HepG2 (cell line): Measurements from ENCODE around the gene SERTAD3. TPM values are rescaled to one million over a fixed set of nuclear protein-coding genes. Genes with fewer than 3 reads are reported as not detected.
A peak's percentile ranks its signal among the peaks of the same experiment; 100 is the strongest.

Experiments
- AHDC1 ChIP-seq: sonication (generic); formaldehyde crosslinking; IDR thresholded peaks from 2 replicates; pipeline ENCODE4 v1.5.1; 2020; ENCODE audit warnings: mild to moderate bottlenecking, missing genetic modification reagents, borderline replicate concordance
- CBX1 ChIP-seq: IDR thresholded peaks from one replicate; pipeline ENCODE4 v1.6.1; 2016; ENCODE audit warnings: antibody characterized with exemption, low read depth
- CENPT ChIP-seq: sonication (generic); formaldehyde crosslinking; IDR thresholded peaks from 2 replicates; pipeline ENCODE4 v1.8.0; 2022; ENCODE audit warnings: low read depth, mild to moderate bottlenecking, moderate library complexity, missing genetic modification reagents
- EP300 ChIP-seq, 3 experiments: sonication (generic) in 1 of 3; formaldehyde crosslinking in 1 of 3; IDR thresholded peaks; 2 replicates each; pipeline versions ENCODE4 v1.5.1 to v1.6.1; 2011 to 2020; ENCODE audit warnings: low read depth in 2 of 3, low read length in 2 of 3, borderline replicate concordance in 1 of 3, improper control_type of control experiment in 1 of 3, mild to moderate bottlenecking in 1 of 3, missing genetic modification reagents in 1 of 3, moderate library complexity in 1 of 3
- GABPB1 ChIP-seq: IDR thresholded peaks from 2 replicates; pipeline ENCODE4 v1.6.1; 2016; ENCODE audit warnings: mild to moderate bottlenecking, missing genetic modification reagents, moderate library complexity, missing compliant biosample characterization
- HIVEP1 ChIP-seq: sonication (generic); formaldehyde crosslinking; IDR thresholded peaks from 2 replicates; pipeline ENCODE4 v1.4.0; 2020; ENCODE audit warnings: mild to moderate bottlenecking, missing genetic modification reagents
- JUN ChIP-seq: sonication (generic); formaldehyde crosslinking; IDR thresholded peaks from 2 replicates; pipeline ENCODE4 v1.4.0; 2020; ENCODE audit warnings: mild to moderate bottlenecking, missing genetic modification reagents
- MYC ChIP-seq: sonication (generic); formaldehyde crosslinking; IDR thresholded peaks from 2 replicates; pipeline ENCODE4 v1.9.0; 2021; ENCODE audit warnings: missing genetic modification reagents, borderline replicate concordance
- PRPF4 ChIP-seq: fragments of 200-400 bp; formaldehyde crosslinking; IDR thresholded peaks from 2 replicates; pipeline ENCODE4 v1.6.1; 2016; ENCODE audit warnings: low read length, low read depth; ENCODE audit not compliant: poor library complexity, severe bottlenecking
- SALL2 ChIP-seq: sonication (generic); formaldehyde crosslinking; IDR thresholded peaks from 2 replicates; pipeline ENCODE4 v1.8.1; 2023; ENCODE audit warnings: mild to moderate bottlenecking, missing genetic modification reagents, inconsistent platforms
- SMC3 ChIP-seq: IDR thresholded peaks from 2 replicates; pipeline ENCODE4 v1.6.1; 2011; ENCODE audit warnings: low read length, improper control_type of control experiment
- TARDBP ChIP-seq: sonication (generic); formaldehyde crosslinking; IDR thresholded peaks from 2 replicates; pipeline ENCODE4 v1.8.0; 2022; ENCODE audit warnings: mild to moderate bottlenecking, missing genetic modification reagents
- TGIF2 ChIP-seq: IDR thresholded peaks from 2 replicates; pipeline ENCODE4 v1.6.1; 2016; ENCODE audit warnings: control low read depth, missing compliant biosample characterization
- ZBTB26 ChIP-seq: IDR thresholded peaks from 2 replicates; pipeline ENCODE4 v1.6.1; 2016; ENCODE audit warnings: missing compliant biosample characterization, missing genetic modification reagents, borderline replicate concordance
- ZFP41 ChIP-seq: sonication (generic); formaldehyde crosslinking; IDR thresholded peaks from 2 replicates; pipeline ENCODE4 v1.4.0; 2020; ENCODE audit warnings: mild to moderate bottlenecking, missing genetic modification reagents, borderline replicate concordance
- ZHX1 ChIP-seq: sonication (generic); formaldehyde crosslinking; IDR thresholded peaks from 2 replicates; pipeline ENCODE4 v1.8.1; 2022; ENCODE audit warnings: low read depth, mild to moderate bottlenecking, missing genetic modification reagents
- ZKSCAN5 ChIP-seq: sonication (generic); formaldehyde crosslinking; IDR thresholded peaks from 2 replicates; pipeline ENCODE4 v1.5.1; 2020; ENCODE audit warnings: mild to moderate bottlenecking, missing genetic modification reagents
- ZNF138 ChIP-seq: sonication (generic); formaldehyde crosslinking; IDR thresholded peaks from 2 replicates; pipeline ENCODE4 v1.5.0; 2020; ENCODE audit warnings: mild to moderate bottlenecking, low read depth, missing genetic modification reagents
- ZNF570 ChIP-seq: sonication (generic); formaldehyde crosslinking; IDR thresholded peaks from 2 replicates; pipeline ENCODE4 v1.4.0; 2020; ENCODE audit warnings: mild to moderate bottlenecking, missing genetic modification reagents, borderline replicate concordance
- ZSCAN29 ChIP-seq: sonication (generic); formaldehyde crosslinking; conservative IDR thresholded peaks from 2 replicates; pipeline ENCODE4 v1.4.0; 2020; ENCODE audit warnings: mild to moderate bottlenecking, missing genetic modification reagents
- polyA plus RNA-seq, 8 experiments: library from polyadenylated mRNA; depleted of rRNA in 3 of 8; stranded (reverse) in 7 of 8; unstranded in 1 of 8; fragments of >200 nt; fragmentation: Illumina TruSeq in 4 of 8; extraction: Trizol in 4 of 8; gene quantifications; 2 replicates each; pipeline versions ENCODE4 v1.2.1 to v1.2.3, GENCODE V29; 2011 to 2016; ENCODE audit warnings: low read depth in 4 of 8, missing spikeins in 1 of 8, mixed read lengths in 1 of 8; ENCODE audit not compliant: insufficient read depth in 1 of 8
- total RNA-seq, 5 experiments: library from RNA; depleted of rRNA; stranded (reverse); fragments of >200 nt; fragmentation: Illumina TruSeq; extraction: Trizol; gene quantifications; 2 replicates each; pipeline ENCODE4 v1.2.3, GENCODE V29; 2016; ENCODE audit warnings: low read depth in 1 of 5

SERTAD3 gene
- total and polyA plus RNA-seq, 2 of the 13 experiments (the other 11 are each of a cell fraction or from before 2014, with no cell fraction given), result 9.6 to 16.9 TPM

- TF ChIP-seq ZNF138, result no peak
- TF ChIP-seq TGIF2 (CRISPR knock-in tag), result no peak
- no peak for TF ChIP-seq CENPT (CRISPR knock-in tag)
- 0 out of 2 replicates have a peak, but pooled peaks have one; percentile 21 for TF ChIP-seq TARDBP
- no peak for TF ChIP-seq SALL2 (CRISPR knock-in tag)
- peak; percentile 56 for TF ChIP-seq GABPB1 (CRISPR knock-in tag)
- no peak for TF ChIP-seq EP300 (IDR thresholded peaks at IDR 0.05; ENCODE audit: low read depth in 2 of 2, low read length in 2 of 2)
- TF ChIP-seq EP300 (CRISPR knock-in tag; IDR thresholded peaks at IDR 0.05; ENCODE audit: borderline replicate concordance), result no peak
- TF ChIP-seq AHDC1 (CRISPR knock-in tag), result no peak
- TF ChIP-seq ZBTB26, result no peak
- TF ChIP-seq SMC3, result no peak
- TF ChIP-seq CBX1, result no peak
- no peak for TF ChIP-seq JUN (CRISPR knock-in tag)
- no peak for TF ChIP-seq ZHX1 (CRISPR knock-in tag)
- TF ChIP-seq ZSCAN29 (CRISPR knock-in tag), result no peak
- TF ChIP-seq HIVEP1 (CRISPR knock-in tag), result no peak
- TF ChIP-seq ZNF570 (CRISPR knock-in tag), result no peak
- no peak for TF ChIP-seq ZKSCAN5 (CRISPR knock-in tag)
- no peak for TF ChIP-seq ZFP41 (CRISPR knock-in tag)
- TF ChIP-seq PRPF4, result no peak
- peak; percentile 35; the same call in 1 of the 2 replicates for TF ChIP-seq MYC
These were observed 27.1 kb downstream of the SERTAD3 start (continued) for GRCh38 chr19:40416918-40417642.
